ENCODE measurements around the gene SSTR5.

The SSTR5 gene

GRCh38 chr16:1069154-1069553 lies 3.4 kb upstream of the SSTR5 start:
- peaks cover 2% of the 10 kb centered on the region for H3K4me1 Mint-ChIP-seq
- H3K27me3 Mint-ChIP-seq = peaks cover 96% of the 10 kb centered on the region
- no peak for DNase-seq
- H3K27ac Mint-ChIP-seq = no peak overlapping the region
- H3K4me3 Mint-ChIP-seq = no peak overlapping the region
- CTCF ChIA-PET = no interaction called here
- H3K9me3 Mint-ChIP-seq = peaks cover 4% of the 10 kb centered on the region
- H3K36me3 Mint-ChIP-seq = no peaks in the 10 kb centered on the region

GRCh38 chr16:1070084-1070863 lies 2.3 kb upstream of the SSTR5 start:
- peaks cover 4% of the 10 kb centered on the region for H3K9me3 Mint-ChIP-seq

GRCh38 chr16:1070864-1071408 lies 1.6 kb upstream of the SSTR5 start:
- H3K36me3 Mint-ChIP-seq = no peaks in the 10 kb centered on the region
- CTCF ChIA-PET = no interaction called here
- peaks cover 90% of the 10 kb centered on the region for H3K27me3 Mint-ChIP-seq

More at GRCh38 chr16:1070084-1070863, 2.3 kb upstream of the SSTR5 start:
- H3K36me3 Mint-ChIP-seq = no peaks in the 10 kb centered on the region
- no peak for DNase-seq
- H3K4me3 Mint-ChIP-seq = no peak overlapping the region
- H3K27ac Mint-ChIP-seq = no peak overlapping the region
- H3K27me3 Mint-ChIP-seq = peaks cover 95% of the 10 kb centered on the region
- H3K4me1 Mint-ChIP-seq = peaks cover 2% of the 10 kb centered on the region
- CTCF ChIA-PET = no interaction called here

GRCh38 chr16:1071561-1072225 lies 854 bp upstream of the SSTR5 start:
- Mint-ChIP-seq H3K4me1 (peaks cover 2% of the 10 kb centered on the region), H3K36me3 (no peaks in the 10 kb centered on the region), H3K27ac (no peak overlapping the region), H3K4me3 (no peak overlapping the region), H3K27me3 (peaks cover 87% of the 10 kb centered on the region), H3K9me3 (peaks cover 4% of the 10 kb centered on the region)
- no peak for DNase-seq
- CTCF ChIA-PET = no interaction called here

More at GRCh38 chr16:1070864-1071408, 1.6 kb upstream of the SSTR5 start:
- Mint-ChIP-seq H3K9me3 (peaks cover 4% of the 10 kb centered on the region), H3K4me1 (peaks cover 2% of the 10 kb centered on the region), H3K27ac (no peak overlapping the region), H3K4me3 (no peak overlapping the region)
- no peak for DNase-seq

- H3K27me3 Mint-ChIP-seq = peaks cover 76% of the 10 kb centered on the region
- no peaks in the 10 kb centered on the region for H3K4me1 Mint-ChIP-seq
- CTCF ChIA-PET = no interaction called here
- H3K4me3 Mint-ChIP-seq = no peak overlapping the region
- H3K27ac Mint-ChIP-seq = no peak overlapping the region
- no peak for DNase-seq
- no peaks in the 10 kb centered on the region for H3K9me3 Mint-ChIP-seq
- no peaks in the 10 kb centered on the region for H3K36me3 Mint-ChIP-seq
Observed at GRCh38 chr16:1073262-1073558, 663 bp downstream of the SSTR5 start.

- Mint-ChIP-seq H3K4me1 (no peaks in the 10 kb centered on the region), H3K27me3 (peaks cover 70% of the 10 kb centered on the region), H3K27ac (no peak overlapping the region), H3K9me3 (no peaks in the 10 kb centered on the region), H3K4me3 (no peak overlapping the region), H3K36me3 (no peaks in the 10 kb centered on the region)
- CTCF ChIA-PET = no interaction called here
- DNase-seq = no peak
Observed at GRCh38 chr16:1073566-1074378, 1.2 kb downstream of the SSTR5 start.

- H3K36me3 Mint-ChIP-seq = no peaks in the 10 kb centered on the region
- DNase-seq = no peak
- no peak overlapping the region for H3K27ac Mint-ChIP-seq
- H3K4me3 Mint-ChIP-seq = no peak overlapping the region
- no peaks in the 10 kb centered on the region for H3K4me1 Mint-ChIP-seq
- H3K27me3 Mint-ChIP-seq = peaks cover 65% of the 10 kb centered on the region
- CTCF ChIA-PET = no interaction called here
- H3K9me3 Mint-ChIP-seq = no peaks in the 10 kb centered on the region
Observed at GRCh38 chr16:1074379-1074649, 1.8 kb downstream of the SSTR5 start.

- Mint-ChIP-seq H3K36me3 (no peaks in the 10 kb centered on the region), H3K27me3 (peaks cover 57% of the 10 kb centered on the region), H3K4me3 (no peak overlapping the region), H3K27ac (no peak overlapping the region), H3K9me3 (no peaks in the 10 kb centered on the region), H3K4me1 (no peaks in the 10 kb centered on the region)
- DNase-seq = no peak
- CTCF ChIA-PET = no interaction called here
Observed at GRCh38 chr16:1075546-1075945, 3.0 kb downstream of the SSTR5 start.

- Mint-ChIP-seq H3K27ac (no peak overlapping the region), H3K27me3 (peaks cover 55% of the 10 kb centered on the region), H3K4me3 (no peak overlapping the region), H3K9me3 (no peaks in the 10 kb centered on the region), H3K4me1 (no peaks in the 10 kb centered on the region), H3K36me3 (no peaks in the 10 kb centered on the region)
- CTCF ChIA-PET = no interaction called here
- DNase-seq = no peak
Observed at GRCh38 chr16:1076801-1077576, 4.4 kb downstream of the SSTR5 start.

GRCh38 chr16:1077877-1078578 lies 5.5 kb downstream of the SSTR5 start:
- CTCF ChIA-PET = no interaction called here
- no peaks in the 10 kb centered on the region for H3K36me3 Mint-ChIP-seq
- no peak overlapping the region for H3K27ac Mint-ChIP-seq
- peaks cover 54% of the 10 kb centered on the region for H3K27me3 Mint-ChIP-seq
- no peaks in the 10 kb centered on the region for H3K4me1 Mint-ChIP-seq
- H3K4me3 Mint-ChIP-seq = no peak overlapping the region
- no peaks in the 10 kb centered on the region for H3K9me3 Mint-ChIP-seq
- DNase-seq = no peak

GRCh38 chr16:1078579-1079021 lies 6.1 kb downstream of the SSTR5 start:
- Mint-ChIP-seq H3K27ac (no peak overlapping the region), H3K4me1 (no peaks in the 10 kb centered on the region), H3K9me3 (no peaks in the 10 kb centered on the region), H3K4me3 (no peak overlapping the region), H3K27me3 (peaks cover 48% of the 10 kb centered on the region), H3K36me3 (no peaks in the 10 kb centered on the region)
- DNase-seq = no peak
- CTCF ChIA-PET = no interaction called here

GRCh38 chr16:1079341-1079740 lies 6.8 kb downstream of the SSTR5 start:
- H3K27me3 Mint-ChIP-seq = peaks cover 42% of the 10 kb centered on the region
- H3K27ac Mint-ChIP-seq = no peak overlapping the region
- peaks cover 5% of the 10 kb centered on the region for H3K9me3 Mint-ChIP-seq
- H3K4me1 Mint-ChIP-seq = no peaks in the 10 kb centered on the region
- CTCF ChIA-PET = no interaction called here
- no peak overlapping the region for H3K4me3 Mint-ChIP-seq
- no peaks in the 10 kb centered on the region for H3K36me3 Mint-ChIP-seq
- DNase-seq = no peak

GRCh38 chr16:1079786-1080525 lies 7.4 kb downstream of the SSTR5 start:
- CTCF ChIA-PET = no interaction called here
- Mint-ChIP-seq H3K4me3 (no peak overlapping the region), H3K9me3 (peaks cover 8% of the 10 kb centered on the region), H3K27me3 (peaks cover 37% of the 10 kb centered on the region), H3K36me3 (no peaks in the 10 kb centered on the region), H3K27ac (no peak overlapping the region), H3K4me1 (no peaks in the 10 kb centered on the region)
- DNase-seq = no peak

Measured in activated naive CD4-positive, alpha-beta T cell treated with anti-CD3 and anti-CD28 coated beads, Interleukin-2, amount 10 ng/mL, durations not matched to agents 7 days and 5 days (primary cell).